HPDE6-E6E7 (cell line): Measurements from ENCODE around the gene CHSY3.

ENCODE experiments used
- DNase-seq: peaks from one replicate; pipeline ENCODE4 v3.0.0; 2011; ENCODE audit warnings: missing footprints; ENCODE audit errors: extremely low spot score

The CHSY3 gene

DNA sequence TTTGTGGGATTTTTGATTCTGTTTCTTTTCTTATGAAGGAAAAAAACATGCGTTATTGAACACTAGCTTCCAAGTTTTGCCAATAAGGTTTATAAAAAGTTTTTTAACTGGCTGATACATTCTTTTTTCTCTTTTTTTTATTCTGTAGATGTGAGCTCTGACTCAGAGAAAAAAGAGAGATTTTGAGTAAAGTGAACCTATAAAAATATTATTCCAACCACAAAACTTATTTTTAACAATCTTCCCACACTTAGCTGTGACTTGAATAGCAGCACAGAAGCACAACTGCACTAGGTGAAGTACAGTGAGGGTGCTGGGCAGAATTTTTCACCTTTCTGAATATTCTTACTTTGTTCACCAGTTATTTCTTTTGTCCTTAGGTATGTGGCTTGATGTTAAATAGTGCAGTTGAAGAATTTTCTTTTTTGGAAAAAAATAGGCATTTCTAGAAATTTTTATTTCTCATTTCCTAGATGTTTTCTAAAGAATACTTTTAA is 41.6 kb downstream of the CHSY3 start:
- DNase-seq = no peak

DNA sequence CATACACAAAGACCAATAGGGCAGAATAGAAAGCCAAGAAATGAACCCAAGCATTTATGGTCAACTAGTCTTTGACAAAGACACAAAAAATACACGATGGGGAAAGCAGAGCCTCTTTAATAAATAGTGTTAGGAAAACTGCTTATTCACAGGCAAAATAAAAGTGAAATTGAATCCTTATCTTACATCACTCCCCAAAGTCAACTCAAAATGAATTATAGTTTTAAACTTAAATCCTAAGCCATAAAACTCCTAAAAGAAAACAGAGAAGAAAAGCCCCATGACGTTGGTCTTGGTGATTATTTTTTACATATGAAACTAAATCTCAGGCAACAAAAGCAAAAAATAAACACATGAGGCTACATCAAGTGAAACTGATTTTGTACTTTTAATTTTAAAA is 46.8 kb downstream of the CHSY3 start:
- no peak for DNase-seq

DNA sequence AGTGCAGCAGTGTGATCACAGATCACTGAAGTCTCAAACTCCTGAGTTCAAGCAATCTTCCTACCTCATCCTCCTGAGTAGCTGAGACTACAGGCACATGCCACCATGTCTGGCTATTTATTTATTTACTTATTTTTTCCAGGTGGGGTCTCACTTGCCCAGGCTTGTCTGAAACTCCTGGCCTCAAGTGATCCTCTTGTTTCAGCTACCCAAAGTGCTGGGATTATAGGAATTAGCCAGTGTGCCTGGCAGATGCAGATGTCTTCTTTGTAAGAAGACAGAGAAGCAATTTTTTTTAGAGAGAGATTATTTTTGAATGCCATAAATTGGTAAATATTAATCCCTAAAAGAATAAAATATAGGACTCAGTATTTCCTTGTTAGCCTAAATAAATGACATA is 54.3 kb downstream of the CHSY3 start:
- DNase-seq = no peak

DNA sequence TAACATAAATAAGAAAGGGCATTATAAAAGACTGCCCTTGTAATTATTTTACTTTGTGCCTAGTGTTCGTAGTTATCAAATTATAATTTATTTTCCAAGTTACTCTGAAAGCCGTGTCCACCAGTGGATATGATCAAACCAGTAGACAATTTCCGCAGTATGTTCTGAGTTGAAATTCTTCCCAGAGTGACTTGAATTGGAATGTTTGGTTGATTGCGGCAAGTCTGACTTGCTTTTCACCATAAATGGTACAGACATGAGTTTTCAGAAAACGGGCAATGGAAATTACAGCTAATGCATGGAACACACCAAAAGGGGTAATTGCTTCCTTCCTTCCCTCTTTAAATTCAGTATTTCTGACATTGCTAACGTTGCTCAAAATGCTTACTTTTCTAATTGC is 56.6 kb downstream of the CHSY3 start:
- DNase-seq = no peak

DNA sequence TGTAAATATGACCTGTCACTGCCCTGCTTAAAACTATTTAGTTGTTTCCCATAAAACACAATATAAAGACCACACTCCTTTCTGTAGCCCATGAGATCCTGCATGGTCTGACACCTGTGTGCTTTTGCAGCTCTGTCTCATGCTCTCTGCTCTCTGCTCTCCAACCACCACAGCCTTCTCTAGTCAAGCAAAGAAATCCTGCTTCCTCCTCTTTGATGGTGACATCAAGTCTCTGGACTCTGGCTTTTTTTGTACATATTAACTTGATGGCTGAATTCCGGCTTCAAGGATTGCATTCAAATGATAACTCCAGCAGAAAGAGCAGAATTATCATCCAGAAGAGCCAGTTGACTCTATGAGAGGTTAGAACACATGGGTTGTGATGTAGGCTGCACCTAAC is 58.2 kb downstream of the CHSY3 start:
- no peak for DNase-seq

DNA sequence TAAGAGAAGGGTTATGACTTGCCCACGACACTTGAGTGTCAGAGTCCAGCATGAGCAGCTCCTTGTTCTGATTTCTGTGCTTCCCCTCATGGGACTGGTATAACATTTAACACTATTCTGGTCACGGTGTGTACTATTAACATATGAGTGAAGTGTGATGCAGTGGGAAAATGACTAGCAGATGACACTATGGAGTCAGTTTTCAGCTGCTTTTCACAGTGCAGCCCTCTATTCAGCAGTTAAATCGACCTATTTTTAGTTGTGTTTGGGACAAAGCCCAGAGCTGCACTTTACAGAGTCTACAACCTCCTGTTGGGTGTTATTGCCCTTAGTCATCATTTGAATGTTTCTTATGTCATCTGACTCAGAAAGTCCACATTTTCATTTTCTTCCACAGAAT is 59.1 kb downstream of the CHSY3 start:
- no peak for DNase-seq

DNA sequence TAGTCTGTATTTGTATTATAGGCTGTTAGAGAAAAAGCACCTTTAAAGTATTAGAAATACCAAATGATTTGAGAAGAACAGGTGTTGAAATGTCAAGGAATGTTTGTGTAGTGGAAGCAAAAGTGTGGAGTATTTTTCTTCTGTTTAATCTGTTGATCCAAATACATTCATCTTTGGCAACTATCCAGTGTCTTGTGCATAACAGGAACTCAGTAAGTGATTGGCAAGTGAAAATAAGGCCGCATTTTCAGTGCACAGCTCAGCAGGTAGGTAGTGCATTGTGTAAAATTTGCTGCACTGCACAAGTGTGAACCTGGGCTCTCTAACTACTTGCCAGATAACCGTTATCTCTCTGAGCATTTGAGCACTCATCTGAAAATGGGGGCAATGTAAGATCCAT is 61.8 kb downstream of the CHSY3 start:
- no peak for DNase-seq

DNA sequence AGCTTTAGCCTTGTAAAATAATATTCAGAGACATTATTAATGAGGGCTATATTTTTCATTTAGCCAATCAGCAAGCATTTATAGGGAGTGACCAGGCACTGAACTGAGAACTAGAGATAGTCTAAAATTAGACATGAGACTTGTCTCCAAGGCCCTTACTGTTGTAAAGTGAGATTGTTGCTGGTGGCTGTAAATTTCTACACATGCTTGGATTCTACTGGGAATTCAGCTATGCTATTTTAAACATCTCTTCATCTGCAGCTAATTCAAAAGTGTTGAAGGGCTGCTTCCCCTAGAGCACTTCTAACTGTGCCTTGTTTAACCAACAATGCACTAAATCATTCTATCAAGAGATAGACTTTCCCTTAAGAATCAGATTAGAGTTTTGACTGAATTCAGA is 67.4 kb downstream of the CHSY3 start:
- no peak for DNase-seq

DNA sequence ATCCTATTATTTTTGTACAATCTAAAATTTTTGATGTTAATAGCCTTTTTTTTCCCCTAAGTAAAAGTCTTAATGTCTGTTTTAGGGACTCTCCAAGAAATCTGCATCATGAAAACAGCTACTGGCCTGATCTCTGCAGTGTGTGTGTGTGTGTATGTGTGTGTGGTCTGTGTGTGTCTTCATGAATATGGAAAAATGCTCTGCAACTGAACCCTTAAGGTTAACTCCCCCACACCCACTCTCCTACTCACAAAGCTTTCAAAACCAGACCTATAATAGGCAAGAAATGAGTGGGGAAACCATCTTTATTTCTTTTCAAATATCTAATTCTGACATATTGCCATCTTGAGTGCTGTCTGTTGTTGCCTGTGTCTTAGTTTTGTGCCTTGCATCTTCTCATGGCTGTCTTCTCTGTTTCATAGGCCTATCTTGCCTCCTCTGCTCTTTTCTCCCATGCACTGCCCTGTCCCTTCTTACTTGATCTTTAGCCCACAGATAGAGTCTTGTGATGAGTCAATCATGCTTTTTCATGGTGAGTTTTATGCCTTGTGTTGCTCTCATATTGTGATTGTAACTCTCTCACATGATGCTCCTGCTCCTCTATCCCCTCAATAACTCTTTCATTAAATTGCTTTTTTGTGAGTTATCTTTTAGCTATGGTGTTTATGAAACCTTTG is 68.3 kb downstream of the CHSY3 start:
- no peak for DNase-seq

DNA sequence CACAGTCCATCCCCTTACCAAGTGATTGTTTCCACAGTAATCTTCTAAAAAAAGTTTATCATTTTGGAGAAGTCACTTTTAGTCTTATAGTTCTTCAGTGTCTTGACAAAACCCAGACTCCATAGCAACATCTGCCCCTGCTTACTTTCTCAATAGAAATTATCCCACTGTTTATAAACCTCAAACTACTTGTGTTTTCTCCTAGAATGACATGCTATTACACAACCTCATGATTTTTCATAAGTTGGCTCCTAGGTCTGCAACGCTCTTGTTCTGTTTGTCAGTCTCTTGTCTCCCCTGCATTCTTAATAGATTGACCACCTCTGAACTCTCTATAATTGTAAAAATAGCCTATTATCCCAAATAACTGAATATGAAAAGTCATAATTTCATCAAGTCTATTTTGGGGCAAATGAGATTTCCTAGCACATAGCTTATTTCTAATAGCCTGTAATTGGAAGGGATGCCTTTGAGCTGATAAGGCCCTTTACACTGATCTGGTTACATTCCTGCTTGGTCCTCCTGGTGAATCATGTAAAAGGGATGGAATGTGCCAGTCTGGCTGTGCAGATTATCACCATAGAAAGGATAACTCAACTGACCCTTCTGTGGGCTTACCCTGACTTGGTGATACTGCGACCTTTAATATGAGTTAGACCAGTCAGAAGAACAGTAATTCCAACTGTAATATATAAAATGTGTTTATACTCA is 69.6 kb downstream of the CHSY3 start:
- no peak for DNase-seq

DNA sequence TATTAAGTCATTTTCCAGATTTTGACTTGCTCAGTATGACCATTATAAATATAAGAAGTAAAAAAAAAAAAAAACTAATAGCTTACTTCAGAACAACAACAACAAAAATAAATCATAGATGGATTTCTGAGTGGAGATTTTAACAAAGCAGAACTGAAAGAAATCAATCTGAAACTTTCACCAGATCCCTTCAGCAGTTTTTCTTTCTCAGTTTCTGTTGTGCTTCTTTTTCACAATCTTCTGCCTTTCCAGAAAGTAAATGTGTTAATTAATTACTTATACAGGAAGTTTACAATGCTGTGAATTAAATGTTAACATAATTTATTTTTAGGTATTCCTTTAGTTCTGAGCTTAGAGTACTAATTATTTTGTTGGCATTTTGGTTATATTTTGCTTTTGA is 73.5 kb downstream of the CHSY3 start:
- DNase-seq = no peak

DNA sequence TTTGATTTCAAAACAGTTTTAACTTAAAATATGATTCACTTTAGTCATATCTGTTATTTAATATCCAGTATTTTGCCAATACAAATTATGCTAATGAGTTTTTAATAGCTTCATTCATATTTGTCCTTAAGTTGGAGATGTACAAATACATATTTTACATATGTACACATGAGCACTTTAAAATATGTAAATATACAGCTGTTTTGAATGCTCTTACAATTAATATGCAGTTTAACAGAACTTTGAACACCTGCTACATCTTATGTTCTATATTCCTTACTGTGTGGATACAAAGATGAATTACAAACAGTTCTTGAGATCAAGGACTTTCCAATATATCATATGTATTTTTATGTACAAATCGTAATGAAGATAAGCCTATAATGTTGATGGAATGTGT is 74.0 kb downstream of the CHSY3 start:
- DNase-seq = no peak

DNA sequence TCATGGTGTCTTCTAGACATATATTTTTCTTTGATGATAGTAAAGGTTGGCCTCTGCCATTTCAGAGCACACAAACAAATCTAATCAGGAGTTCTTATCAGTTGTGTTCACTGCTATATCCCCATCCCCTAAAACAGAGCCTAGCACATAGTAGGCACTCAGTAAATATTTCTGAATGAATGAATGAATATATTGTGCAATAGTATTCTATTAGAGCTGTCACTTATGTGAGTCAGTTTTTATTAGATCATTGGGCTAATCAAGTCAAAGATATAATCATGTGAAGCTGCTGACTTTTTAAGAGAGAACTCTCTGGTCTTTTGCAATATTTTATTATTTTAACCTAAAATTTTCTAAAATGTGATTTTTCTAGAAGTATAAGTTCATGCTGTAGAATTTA is 84.2 kb downstream of the CHSY3 start:
- no peak for DNase-seq

DNA sequence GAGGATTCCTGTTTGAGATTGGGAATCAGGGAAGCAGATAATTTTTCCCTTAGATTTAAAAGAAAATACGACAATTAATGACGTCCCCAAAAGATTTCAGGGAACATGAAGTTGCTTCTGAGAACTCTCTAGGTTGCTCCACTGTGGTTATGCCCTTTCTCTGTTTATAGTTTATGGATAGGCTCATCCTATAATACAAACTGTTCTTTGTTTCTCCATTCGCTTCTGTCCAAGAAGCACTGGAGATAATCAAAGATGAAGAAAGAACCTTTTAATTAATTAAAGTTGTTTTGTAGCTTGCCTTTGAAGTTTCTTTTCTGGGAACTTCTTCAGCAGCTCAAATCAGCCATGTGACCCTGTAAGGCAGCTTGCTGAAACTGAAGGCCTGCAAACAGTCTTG is 87.5 kb downstream of the CHSY3 start:
- no peak for DNase-seq

DNA sequence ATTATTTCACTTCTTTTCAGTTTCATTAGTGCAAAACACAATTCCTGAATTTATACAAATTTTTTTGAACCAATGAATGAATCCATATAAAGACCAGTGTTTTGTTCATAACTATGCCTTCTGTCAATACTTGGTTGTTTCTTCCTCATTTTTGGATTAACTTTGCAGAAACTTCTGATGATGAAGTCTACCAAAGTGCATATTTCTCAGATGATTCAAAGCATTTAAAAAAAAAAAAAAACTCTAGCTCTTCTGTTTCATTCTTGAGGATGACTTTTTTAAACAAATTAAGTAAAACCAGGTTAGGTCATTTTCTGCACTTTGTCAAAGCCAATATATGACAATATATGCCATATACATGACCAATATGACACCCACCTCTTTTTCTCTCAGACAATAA is 92.6 kb downstream of the CHSY3 start:
- no peak for DNase-seq

DNA sequence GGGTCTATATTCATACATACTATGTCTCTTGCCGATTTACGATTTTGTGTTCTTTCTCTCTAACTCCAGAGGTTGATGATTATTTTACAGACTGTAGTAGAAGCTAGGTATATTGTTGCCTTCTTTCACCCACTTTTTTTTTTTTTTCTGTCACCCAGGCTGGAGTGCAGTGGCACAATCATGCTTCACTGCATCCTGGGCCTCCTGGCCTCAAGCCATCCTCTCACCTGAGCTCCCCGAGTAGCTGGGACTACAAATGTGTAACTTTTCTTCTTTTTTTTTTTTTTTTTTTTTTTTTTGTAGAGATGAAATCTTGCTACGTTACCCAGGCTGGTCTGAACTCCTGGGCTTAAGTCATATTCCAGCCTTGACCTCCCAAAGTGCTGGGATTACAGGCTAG is 96.2 kb downstream of the CHSY3 start:
- DNase-seq = no peak

DNA sequence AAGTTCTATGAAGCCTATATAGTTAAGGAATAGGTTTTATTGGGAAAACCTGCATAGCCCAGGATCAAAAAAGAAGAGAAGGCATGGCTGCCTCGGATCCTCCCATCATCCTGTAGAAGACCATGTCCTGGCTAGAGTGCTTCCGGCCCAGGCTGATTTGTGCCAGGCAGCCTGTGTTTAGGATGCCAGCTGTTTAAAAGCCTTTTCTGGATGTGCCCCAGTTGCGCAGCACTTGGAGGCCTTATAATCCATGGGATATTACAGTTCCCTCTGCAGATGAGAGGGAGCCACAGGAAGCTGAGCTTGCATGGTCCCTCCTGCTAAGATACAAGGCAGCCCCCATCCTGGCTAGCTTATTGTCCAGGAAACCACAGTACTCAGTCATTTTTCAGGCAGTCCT is 97.9 kb downstream of the CHSY3 start:
- no peak for DNase-seq

DNA sequence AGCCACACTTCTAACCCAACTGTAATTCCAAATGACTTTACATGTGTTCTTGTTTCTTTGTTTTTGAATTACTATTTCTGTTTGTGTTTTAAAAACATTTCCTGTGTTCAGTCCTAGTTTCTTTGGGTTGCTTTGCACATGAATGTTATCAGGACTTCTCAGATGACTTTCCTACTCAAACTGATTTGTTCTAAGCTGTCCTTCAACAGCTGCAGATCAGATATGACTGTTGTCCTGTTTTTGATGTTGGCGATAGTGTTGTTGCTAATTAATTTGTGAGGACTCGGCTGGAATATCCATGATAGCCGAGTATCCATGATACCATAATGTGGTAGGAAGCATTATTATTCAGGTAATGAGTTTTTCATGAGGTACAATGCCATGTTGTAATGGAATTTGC is 98.6 kb downstream of the CHSY3 start:
- DNase-seq = no peak

DNA sequence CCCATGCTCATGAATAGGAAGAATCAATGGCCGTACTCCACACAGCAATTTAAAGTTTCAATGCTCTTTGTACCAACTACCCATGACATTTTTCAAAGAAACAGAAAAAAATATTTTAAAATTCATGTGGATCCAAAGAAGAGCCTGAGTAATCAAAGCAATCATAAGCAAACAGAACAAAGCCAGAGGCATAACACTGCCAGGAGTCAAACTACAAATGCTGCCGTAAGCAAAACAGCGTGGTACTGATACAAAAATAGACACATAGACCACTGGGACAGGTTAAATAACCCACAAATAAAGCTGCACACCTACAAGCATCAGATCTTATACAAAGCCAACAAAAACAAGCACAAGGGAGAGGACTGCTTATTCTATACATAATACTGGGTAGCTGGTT is 107.7 kb downstream of the CHSY3 start:
- no peak for DNase-seq

DNA sequence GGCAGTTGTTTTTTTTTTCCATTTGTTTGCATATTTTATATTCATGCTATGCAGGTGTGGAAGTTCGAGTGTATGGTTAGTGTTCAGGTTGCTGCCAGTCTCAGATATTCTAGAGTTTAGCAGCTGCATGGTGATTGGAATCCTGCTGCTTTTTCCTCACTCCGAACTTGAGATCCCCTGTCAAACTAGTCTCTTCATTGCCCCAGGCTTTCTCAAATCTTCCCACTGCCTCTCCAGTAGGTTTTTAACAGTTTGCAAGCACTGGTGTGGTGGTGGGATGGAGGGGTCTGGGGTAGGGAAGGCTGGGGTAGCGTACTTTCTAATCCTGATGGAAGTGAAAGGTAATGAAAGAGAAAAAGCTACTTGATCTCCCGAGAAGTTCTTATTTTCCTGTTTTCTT is 112.9 kb downstream of the CHSY3 start:
- no peak for DNase-seq

DNA sequence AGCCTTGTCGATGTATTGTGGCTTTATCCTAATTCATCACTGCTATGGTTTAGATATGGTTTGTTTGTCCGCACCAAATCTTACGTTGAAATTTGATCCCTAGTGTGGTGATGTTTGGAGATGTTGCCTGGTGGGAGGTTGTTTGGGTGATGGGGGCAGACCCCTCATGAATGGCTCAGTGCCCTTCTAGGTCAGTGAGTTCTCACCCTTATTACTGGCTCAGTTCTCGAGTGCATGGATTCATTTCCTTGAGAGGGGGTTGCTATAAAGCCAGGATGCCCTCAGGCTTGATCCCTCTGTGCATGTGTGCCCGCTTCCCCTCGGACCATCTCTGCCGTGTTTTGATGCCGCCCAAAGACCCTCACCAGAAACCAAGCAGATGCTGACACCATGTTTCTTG is 114.4 kb downstream of the CHSY3 start:
- DNase-seq = no peak

DNA sequence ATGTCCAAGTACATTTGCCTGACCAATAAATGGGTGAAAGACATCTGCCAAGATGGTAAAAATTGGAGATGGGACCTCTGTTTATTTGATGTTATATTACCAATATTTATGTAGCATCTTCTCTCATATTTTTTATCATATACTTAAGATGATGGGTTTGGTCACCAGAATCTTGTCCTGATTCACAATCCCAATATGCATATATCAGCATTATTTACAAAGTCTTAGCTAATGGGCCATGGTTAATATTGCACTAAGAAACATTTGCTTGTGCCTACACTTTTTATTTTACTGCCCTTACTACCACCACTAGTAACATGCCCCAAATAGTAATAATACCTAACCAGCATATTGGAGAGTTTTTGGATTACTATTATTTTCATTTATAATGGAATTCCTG is 116.7 kb downstream of the CHSY3 start:
- no peak for DNase-seq

DNA sequence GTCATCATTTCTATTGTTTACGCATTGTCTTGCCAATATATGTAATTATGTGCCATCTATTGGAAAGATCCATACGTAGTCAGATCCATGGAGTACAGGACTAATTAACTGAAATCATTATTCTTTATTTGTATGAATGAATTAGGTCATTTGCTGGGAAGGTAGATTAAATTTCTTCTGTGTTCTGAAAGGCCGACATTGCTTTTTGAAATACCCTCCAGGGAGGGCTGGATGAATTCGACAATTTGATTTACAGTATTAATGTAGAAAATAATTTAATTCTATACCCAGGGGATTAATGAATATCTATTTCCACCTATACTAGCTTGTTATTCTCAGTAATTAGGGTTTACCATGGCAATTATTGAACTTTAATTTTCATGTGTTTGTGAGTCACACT is 117.6 kb downstream of the CHSY3 start:
- no peak for DNase-seq

DNA sequence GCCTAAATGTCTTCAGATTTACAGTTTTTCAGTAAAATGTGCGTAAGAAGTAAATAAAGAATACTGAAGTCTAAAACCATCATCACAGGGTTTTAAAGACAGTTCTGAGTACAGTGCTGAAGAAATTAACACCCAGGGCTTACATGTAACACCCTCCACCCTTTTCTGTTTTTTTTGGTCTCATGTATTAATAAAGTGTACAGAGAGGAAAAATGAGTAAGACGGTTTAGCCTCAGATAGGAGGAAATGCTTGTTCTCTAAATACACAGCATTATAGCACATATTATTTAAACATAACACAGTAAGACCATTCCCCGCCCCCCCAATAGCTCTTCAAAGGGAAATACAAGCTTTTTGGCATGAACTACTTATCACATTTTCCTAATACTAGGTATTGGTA is 119.3 kb downstream of the CHSY3 start:
- DNase-seq = no peak
